ENCODE results near the gene GRIA4. TPM values are rescaled to one million over a fixed set of nuclear protein-coding genes. Genes with fewer than 3 reads are reported as not detected.
A peak's percentile ranks its signal among the peaks of the same experiment; 100 is the strongest.

Gene GRIA4
- total and polyA plus RNA-seq, 2 of the 13 experiments (the other 11 are each of a cell fraction or from before 2014, with no cell fraction given) = not detected

DNA sequence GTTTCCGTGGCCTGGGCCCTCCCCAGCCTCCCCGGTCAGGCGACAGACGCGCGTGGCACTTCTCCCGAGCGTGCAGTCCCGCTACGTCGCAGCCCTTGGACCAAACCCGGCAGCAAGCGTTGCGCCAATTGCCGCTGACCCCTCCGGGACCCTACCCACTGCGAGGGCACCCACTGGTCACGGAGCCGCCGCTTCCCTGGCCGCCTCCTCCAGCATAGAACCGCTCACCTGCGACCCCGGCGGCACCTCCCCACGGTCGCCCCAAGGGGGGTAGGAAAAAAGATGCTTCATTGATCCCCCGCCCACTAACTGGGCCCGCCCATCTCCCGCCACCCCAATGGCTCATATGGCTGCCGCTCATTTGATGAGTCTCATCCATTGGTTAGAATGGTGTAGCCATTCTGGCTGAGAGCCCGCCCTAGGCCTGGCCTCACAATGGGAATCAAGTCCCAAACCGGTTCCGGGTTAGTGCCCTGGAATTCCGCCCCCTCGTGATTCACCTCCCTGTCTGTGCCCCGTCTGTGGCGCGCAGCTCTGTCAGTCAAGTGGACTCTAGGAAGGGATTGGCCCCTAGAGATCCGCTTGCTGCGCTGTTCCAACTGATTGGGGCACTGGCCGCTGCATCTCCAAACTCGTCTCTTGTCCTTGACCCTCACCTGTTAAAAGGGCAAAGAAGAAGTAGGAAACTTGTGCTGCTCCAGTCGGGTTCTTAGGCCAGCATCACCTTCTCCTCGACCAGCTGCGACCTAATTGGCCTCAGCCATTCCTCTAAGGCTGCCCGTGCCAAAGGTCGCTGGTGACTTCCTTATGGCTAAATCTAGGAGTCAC, 412.3 kb downstream of the GRIA4 start, which contains the start of gene MSANTD4 (continued):
- TF ChIP-seq, protein P1, sequence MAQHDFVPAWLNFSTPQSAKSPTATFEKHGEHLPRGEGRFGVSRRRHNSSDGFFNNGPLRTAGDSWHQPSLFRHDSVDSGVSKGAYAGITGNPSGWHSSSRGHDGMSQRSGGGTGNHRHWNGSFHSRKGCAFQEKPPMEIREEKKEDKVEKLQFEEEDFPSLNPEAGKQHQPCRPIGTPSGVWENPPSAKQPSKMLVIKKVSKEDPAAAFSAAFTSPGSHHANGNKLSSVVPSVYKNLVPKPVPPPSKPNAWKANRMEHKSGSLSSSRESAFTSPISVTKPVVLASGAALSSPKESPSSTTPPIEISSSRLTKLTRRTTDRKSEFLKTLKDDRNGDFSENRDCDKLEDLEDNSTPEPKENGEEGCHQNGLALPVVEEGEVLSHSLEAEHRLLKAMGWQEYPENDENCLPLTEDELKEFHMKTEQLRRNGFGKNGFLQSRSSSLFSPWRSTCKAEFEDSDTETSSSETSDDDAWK (CRISPR knock-in tag; IDR thresholded peaks at IDR 0.05) = no peak
- TF ChIP-seq, protein P2, sequence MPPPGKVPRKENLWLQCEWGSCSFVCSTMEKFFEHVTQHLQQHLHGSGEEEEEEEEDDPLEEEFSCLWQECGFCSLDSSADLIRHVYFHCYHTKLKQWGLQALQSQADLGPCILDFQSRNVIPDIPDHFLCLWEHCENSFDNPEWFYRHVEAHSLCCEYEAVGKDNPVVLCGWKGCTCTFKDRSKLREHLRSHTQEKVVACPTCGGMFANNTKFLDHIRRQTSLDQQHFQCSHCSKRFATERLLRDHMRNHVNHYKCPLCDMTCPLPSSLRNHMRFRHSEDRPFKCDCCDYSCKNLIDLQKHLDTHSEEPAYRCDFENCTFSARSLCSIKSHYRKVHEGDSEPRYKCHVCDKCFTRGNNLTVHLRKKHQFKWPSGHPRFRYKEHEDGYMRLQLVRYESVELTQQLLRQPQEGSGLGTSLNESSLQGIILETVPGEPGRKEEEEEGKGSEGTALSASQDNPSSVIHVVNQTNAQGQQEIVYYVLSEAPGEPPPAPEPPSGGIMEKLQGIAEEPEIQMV (CRISPR knock-in tag; IDR thresholded peaks at IDR 0.05; ENCODE audit: low read depth) = no peak
- TF ChIP-seq, protein P3, sequence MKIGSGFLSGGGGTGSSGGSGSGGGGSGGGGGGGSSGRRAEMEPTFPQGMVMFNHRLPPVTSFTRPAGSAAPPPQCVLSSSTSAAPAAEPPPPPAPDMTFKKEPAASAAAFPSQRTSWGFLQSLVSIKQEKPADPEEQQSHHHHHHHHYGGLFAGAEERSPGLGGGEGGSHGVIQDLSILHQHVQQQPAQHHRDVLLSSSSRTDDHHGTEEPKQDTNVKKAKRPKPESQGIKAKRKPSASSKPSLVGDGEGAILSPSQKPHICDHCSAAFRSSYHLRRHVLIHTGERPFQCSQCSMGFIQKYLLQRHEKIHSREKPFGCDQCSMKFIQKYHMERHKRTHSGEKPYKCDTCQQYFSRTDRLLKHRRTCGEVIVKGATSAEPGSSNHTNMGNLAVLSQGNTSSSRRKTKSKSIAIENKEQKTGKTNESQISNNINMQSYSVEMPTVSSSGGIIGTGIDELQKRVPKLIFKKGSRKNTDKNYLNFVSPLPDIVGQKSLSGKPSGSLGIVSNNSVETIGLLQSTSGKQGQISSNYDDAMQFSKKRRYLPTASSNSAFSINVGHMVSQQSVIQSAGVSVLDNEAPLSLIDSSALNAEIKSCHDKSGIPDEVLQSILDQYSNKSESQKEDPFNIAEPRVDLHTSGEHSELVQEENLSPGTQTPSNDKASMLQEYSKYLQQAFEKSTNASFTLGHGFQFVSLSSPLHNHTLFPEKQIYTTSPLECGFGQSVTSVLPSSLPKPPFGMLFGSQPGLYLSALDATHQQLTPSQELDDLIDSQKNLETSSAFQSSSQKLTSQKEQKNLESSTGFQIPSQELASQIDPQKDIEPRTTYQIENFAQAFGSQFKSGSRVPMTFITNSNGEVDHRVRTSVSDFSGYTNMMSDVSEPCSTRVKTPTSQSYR (CRISPR knock-in tag; IDR thresholded peaks at IDR 0.05; ENCODE audit: borderline replicate concordance) = no peak; the same call in 1 of the 2 replicates
- TF ChIP-seq ZFP36 (IDR thresholded peaks at IDR 0.05; ENCODE audit: borderline replicate concordance, low read depth, low read length, partially characterized antibody) = no peak
- no peak for TF ChIP-seq RFX5 (IDR thresholded peaks at IDR 0.05; ENCODE audit: low read depth, low read length)
- no peak for TF ChIP-seq ZNF354B (CRISPR knock-in tag; IDR thresholded peaks at IDR 0.05)
- no peak for TF ChIP-seq ZBTB7B (CRISPR knock-in tag; IDR thresholded peaks at IDR 0.05)
- peak; percentile 27; the same call in 1 of the 2 replicates for TF ChIP-seq ZNF768 (CRISPR knock-in tag; IDR thresholded peaks at IDR 0.05)
- no peak for TF ChIP-seq ZNF430 (CRISPR knock-in tag; IDR thresholded peaks at IDR 0.05)
- TF ChIP-seq, protein P4, sequence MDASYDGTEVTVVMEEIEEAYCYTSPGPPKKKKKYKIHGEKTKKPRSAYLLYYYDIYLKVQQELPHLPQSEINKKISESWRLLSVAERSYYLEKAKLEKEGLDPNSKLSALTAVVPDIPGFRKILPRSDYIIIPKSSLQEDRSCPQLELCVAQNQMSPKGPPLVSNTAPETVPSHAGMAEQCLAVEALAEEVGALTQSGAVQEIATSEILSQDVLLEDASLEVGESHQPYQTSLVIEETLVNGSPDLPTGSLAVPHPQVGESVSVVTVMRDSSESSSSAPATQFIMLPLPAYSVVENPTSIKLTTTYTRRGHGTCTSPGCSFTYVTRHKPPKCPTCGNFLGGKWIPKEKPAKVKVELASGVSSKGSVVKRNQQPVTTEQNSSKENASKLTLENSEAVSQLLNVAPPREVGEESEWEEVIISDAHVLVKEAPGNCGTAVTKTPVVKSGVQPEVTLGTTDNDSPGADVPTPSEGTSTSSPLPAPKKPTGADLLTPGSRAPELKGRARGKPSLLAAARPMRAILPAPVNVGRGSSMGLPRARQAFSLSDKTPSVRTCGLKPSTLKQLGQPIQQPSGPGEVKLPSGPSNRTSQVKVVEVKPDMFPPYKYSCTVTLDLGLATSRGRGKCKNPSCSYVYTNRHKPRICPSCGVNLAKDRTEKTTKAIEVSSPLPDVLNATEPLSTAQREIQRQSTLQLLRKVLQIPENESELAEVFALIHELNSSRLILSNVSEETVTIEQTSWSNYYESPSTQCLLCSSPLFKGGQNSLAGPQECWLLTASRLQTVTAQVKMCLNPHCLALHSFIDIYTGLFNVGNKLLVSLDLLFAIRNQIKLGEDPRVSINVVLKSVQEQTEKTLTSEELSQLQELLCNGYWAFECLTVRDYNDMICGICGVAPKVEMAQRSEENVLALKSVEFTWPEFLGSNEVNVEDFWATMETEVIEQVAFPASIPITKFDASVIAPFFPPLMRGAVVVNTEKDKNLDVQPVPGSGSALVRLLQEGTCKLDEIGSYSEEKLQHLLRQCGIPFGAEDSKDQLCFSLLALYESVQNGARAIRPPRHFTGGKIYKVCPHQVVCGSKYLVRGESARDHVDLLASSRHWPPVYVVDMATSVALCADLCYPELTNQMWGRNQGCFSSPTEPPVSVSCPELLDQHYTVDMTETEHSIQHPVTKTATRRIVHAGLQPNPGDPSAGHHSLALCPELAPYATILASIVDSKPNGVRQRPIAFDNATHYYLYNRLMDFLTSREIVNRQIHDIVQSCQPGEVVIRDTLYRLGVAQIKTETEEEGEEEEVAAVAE (CRISPR knock-in tag; IDR thresholded peaks at IDR 0.05; ENCODE audit: borderline replicate concordance) = peak; percentile 62; the same call in 1 of the 2 replicates
- TF ChIP-seq HOXD1 (CRISPR knock-in tag; IDR thresholded peaks at IDR 0.05) = no peak
- TF ChIP-seq SMAD1 (CRISPR knock-in tag; IDR thresholded peaks at IDR 0.05; ENCODE audit: borderline replicate concordance, low read depth) = no peak
- TF ChIP-seq ARNT2 (CRISPR knock-in tag; IDR thresholded peaks at IDR 0.05; ENCODE audit: low read depth) = peak; percentile 53; the same call in 1 of the 2 replicates
- TF ChIP-seq NFYC (CRISPR knock-in tag; IDR thresholded peaks at IDR 0.05) = peak; percentile 97
- no peak for TF ChIP-seq SOX6 (IDR thresholded peaks at IDR 0.05)
- peak; percentile 79 for TF ChIP-seq SOX6 (CRISPR knock-in tag; IDR thresholded peaks at IDR 0.05)
- no peak for TF ChIP-seq SMAD3 (CRISPR knock-in tag; IDR thresholded peaks at IDR 0.05)
- no peak for TF ChIP-seq ZNF367 (CRISPR knock-in tag; IDR thresholded peaks at IDR 0.05; ENCODE audit: borderline replicate concordance)
- TF ChIP-seq ZNF10 (CRISPR knock-in tag; IDR thresholded peaks at IDR 0.05; ENCODE audit: borderline replicate concordance, low read depth) = no peak
- no peak for TF ChIP-seq ZNF75D (CRISPR knock-in tag; IDR thresholded peaks at IDR 0.05; ENCODE audit: borderline replicate concordance)
